Brain microvascular endothelial cell (primary cell): Measurements from ENCODE around the gene CUX1.
"Not testable (repeated sequence)": the region's sequence is repeated elsewhere in the genome, so short reads cannot be mapped to it uniquely, and the experiment has no call there.

Source experiments
- DNase-seq: peaks from one replicate; pipeline ENCODE4 v3.0.0-alpha.2; 2020
- H3K27ac ChIP-seq: fragments of 250-450 bp; sonication (Bioruptor Pico); 2 replicates; pipeline ENCODE4 v1.5.1; 2020; ENCODE audit warnings: mild to moderate bottlenecking, moderate library complexity
- H3K27me3 ChIP-seq: fragments of 250-450 bp; sonication (Bioruptor Pico); replicated peaks from 2 replicates; pipeline ENCODE4 v1.5.1; 2020; ENCODE audit warnings: mild to moderate bottlenecking
- H3K36me3 ChIP-seq: fragments of 250-450 bp; sonication (Bioruptor Pico); replicated peaks from 2 replicates; pipeline ENCODE4 v1.5.1; 2020; ENCODE audit warnings: mild to moderate bottlenecking
- H3K4me3 ChIP-seq: 2 replicates; pipeline ENCODE4 v1.5.1; 2011; ENCODE audit warnings: low read depth, mild to moderate bottlenecking, control low read depth, low read length, moderate library complexity
- in situ Hi-C: cut with HindIII; loops from 2 replicates; pipeline ENCODE4 v1.10.0; 2017; ENCODE audit warnings: low sequenced_read_pairs, low pct_ligation_motif_present
- TF ChIP-seq, protein P1 (sequence below): IDR thresholded peaks from 2 replicates; pipeline ENCODE4 v1.5.1; 2011; ENCODE audit warnings: low read depth, mild to moderate bottlenecking, moderate library complexity, low read length, control low read depth, inconsistent platforms; ENCODE audit errors: missing control alignments

The CUX1 gene

DNA sequence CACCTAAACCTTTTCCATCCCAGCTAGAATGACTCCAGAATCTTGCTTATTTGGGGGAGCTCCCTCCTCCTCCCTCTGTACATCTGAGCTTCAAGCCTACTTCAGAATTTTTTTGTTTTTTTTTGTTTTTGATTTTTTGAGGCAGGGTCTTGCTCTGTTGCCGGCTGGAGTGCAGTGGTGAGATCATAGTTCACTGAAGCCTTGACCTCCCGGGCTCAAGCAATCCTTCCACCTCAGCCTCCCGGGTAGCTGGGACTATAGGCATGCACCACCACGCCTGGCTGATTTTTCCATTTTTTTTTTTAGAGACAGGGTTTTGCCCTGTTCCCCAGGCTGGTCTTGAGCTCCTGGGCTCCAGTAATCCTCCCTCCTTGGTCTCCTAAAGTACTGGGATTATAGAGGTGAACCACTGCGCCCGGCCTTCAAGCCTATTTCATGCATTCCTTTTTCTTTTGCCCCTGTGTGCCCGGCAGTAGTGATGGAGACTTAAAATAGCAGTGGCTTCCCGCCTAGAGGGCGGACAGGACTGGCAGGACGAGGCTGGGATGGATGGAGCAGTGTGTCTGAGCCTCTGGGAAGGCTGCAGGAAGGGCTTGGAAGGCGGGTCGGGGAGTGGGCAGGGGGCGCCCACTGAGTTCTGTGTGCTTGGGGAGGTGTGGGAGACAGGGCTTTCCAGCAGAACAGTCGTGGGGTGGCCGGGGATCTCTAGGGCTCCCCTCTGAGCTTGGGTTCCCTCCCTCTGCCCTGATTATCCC, 8.8 kb downstream of the CUX1 start:
- DNase-seq: no peak
- in situ Hi-C loops: no loop called here
- Histone ChIP-seq H3K4me3 (no peak overlapping the region), H3K27ac (no peak overlapping the region), H3K36me3 (no peaks in the 10 kb centered on the region), H3K27me3 (no peaks in the 10 kb centered on the region)
- TF ChIP-seq, protein P1, sequence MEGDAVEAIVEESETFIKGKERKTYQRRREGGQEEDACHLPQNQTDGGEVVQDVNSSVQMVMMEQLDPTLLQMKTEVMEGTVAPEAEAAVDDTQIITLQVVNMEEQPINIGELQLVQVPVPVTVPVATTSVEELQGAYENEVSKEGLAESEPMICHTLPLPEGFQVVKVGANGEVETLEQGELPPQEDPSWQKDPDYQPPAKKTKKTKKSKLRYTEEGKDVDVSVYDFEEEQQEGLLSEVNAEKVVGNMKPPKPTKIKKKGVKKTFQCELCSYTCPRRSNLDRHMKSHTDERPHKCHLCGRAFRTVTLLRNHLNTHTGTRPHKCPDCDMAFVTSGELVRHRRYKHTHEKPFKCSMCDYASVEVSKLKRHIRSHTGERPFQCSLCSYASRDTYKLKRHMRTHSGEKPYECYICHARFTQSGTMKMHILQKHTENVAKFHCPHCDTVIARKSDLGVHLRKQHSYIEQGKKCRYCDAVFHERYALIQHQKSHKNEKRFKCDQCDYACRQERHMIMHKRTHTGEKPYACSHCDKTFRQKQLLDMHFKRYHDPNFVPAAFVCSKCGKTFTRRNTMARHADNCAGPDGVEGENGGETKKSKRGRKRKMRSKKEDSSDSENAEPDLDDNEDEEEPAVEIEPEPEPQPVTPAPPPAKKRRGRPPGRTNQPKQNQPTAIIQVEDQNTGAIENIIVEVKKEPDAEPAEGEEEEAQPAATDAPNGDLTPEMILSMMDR: no peak

DNA sequence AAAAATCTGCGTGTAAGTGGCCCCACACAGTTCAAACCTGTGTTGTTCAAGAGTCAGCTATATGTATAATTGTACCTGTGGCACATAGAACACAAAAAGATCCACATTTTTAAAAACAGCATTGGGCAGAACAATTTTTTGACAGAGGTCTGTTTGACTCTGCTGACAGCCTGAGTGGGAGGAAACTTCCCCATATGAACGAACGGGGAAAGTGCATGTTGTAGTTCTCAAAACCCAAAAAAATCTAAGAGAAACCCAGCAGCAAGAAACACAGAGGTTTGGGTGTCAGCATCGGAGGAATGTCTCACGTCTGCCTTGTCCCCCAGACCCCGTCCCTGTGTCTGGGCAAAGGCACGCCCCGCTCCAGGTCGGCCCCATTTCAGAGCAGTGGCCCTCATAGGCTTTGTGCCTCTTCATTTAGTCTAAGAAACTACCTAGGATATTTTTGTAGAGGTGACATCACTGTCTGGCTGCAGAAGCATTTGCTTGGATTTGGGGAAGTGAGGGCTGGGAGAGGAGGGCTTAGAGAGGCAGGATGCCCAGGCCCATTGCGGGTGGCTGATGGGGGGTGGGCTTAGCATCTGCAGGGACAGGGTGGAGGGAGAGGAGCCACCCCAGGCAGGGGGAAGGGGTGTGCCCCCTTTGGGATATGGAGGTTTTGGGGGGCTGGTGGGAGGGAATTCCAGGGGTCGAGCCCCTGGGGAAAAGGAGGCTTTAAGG, 11.0 kb downstream of the CUX1 start:
- H3K36me3 ChIP-seq: no peaks in the 10 kb centered on the region
- no peak overlapping the region for H3K4me3 ChIP-seq
- in situ Hi-C loops: no loop called here
- H3K27ac ChIP-seq: no peak overlapping the region
- no peaks in the 10 kb centered on the region for H3K27me3 ChIP-seq
- no peak for DNase-seq
- TF ChIP-seq, protein P1: no peak

DNA sequence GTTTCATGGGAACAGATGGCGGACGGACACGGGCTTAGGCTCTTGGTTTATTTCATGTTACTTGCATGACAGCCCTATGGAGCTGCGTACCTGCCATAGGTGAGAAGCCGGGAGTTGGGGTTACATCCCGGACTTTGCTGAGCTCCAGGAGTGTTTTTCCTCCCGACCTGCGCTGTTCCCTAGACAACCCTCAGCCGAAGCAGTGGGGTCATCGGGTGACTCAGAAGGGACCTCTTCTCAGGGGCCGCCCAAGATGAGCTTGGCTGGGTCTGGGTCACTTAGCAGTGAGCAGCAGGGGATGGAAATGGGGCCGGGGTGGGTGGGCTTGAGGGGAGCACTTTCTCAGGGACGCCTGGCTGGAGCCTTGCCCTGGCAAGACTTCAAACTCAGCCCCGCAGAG, 11.9 kb downstream of the CUX1 start:
- H3K27ac ChIP-seq: no peak overlapping the region
- no peaks in the 10 kb centered on the region for H3K27me3 ChIP-seq
- DNase-seq: no peak
- TF ChIP-seq, protein P1: no peak
- H3K36me3 ChIP-seq: no peaks in the 10 kb centered on the region
- in situ Hi-C loops: no loop called here
- no peak overlapping the region for H3K4me3 ChIP-seq

DNA sequence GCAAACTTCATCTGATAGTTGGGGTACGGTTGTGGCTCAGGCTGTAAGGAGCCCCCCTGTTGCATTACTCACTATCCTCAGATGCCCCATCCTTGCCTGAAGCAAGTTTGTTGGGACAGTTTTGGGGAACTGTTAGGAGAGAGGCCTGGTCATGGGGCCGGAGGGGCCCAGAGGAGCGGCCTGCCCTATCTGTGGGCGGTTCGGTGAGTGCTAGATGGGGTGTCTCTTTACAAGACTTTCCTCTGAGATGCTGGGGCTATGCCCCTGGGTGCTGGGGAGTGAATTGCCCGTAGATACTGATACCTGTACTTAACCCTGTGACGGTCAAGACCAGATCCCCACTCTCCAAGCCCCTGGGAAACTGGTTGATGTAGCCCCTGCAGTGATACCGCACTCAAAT, 12.4 kb downstream of the CUX1 start:
- Histone ChIP-seq H3K4me3 (no peak overlapping the region), H3K27ac (no peak overlapping the region), H3K36me3 (no peaks in the 10 kb centered on the region), H3K27me3 (no peaks in the 10 kb centered on the region)
- no peak for DNase-seq
- in situ Hi-C loops: no loop called here
- TF ChIP-seq, protein P1: no peak

DNA sequence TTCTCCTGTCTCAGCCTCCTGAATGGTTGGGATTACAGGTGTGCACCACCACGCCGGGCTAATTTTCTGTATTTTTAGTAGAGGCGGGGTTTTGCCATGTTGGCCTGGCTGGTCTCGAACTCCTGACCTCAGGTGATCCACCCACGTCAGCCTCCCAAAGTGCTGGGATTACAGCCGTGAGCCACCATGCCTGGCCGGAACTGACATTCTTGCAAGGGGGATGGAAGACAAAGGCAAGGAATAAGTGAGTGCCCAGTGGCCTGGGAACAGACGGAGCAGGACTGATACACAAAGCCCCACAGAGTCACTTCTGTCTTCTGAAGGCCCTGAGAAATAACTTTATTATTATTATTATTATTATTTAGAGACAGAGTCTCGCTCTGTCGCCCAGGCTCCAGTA, 14.0 kb downstream of the CUX1 start:
- H3K4me3 ChIP-seq, H3K27me3 ChIP-seq, in situ Hi-C loops, H3K27ac ChIP-seq, DNase-seq, H3K36me3 ChIP-seq: not testable (repeated sequence)

DNA sequence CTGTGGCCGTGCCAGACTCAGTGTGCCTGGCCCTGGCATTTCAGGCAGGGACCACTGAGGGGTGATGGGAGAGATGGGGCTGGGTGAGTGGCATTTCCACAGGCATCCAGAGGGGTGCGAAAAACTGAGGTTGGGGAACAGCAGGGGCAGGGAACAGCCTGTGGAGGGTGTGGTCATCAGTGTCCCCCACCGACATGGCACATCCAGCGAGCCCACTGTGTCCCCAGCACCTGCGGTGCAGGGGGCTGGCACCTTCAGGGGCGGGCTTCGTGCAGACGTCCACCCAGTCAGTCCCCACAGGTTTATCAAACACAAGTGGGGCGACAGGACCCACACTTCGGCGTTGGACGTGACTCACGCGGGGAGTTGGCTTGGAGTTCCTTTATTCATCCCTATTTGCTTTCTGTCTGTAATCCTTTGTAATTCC, 14.8 kb downstream of the CUX1 start:
- no peak for DNase-seq
- no peak overlapping the region for H3K4me3 ChIP-seq
- TF ChIP-seq, protein P1: no peak

More for the DNA sequence above, 14.8 kb downstream of the CUX1 start:
- Histone ChIP-seq H3K27ac (no peak overlapping the region), H3K36me3 (no peaks in the 10 kb centered on the region), H3K27me3 (no peaks in the 10 kb centered on the region)
- in situ Hi-C loops: no loop called here
